HFFc6 (cell line): Measurements from ENCODE around the gene TBC1D2B. TPM values are rescaled to one million over a fixed set of nuclear protein-coding genes. Genes with fewer than 3 reads are reported as not detected.

Experiments used
- DNase-seq: peaks from one replicate; pipeline ENCODE4 v3.0.0-alpha.2; 2018
- H3K27ac Mint-ChIP-seq: 2 replicates; pipeline ENCODE4 v1.8.0; 2020; ENCODE audit warnings: mild to moderate bottlenecking, mixed read lengths
- H3K27me3 Mint-ChIP-seq: 2 replicates; pipeline ENCODE4 v1.8.0; 2021; ENCODE audit warnings: mild to moderate bottlenecking, moderate library complexity, mixed read lengths; ENCODE audit not compliant: insufficient read depth
- H3K36me3 Mint-ChIP-seq: 2 replicates; pipeline ENCODE4 v1.8.0; 2021; ENCODE audit warnings: low read depth, mixed read lengths
- H3K4me1 Mint-ChIP-seq: 2 replicates; pipeline ENCODE4 v1.8.0; 2020; ENCODE audit warnings: low read depth, mixed read lengths
- H3K4me3 Mint-ChIP-seq: 2 replicates; pipeline ENCODE4 v1.8.0; 2020; ENCODE audit warnings: mild to moderate bottlenecking, moderate library complexity, mixed read lengths
- H3K9me3 Mint-ChIP-seq: 2 replicates; pipeline ENCODE4 v1.8.0; 2020; ENCODE audit warnings: mild to moderate bottlenecking, mixed read lengths
- CTCF ChIP-seq: fragments of 200-600 bp; sonication (generic); IDR thresholded peaks from 2 replicates; pipeline ENCODE4 v1.5.0; 2021; ENCODE audit warnings: antibody characterized with exemption, mild to moderate bottlenecking
- total RNA-seq, 6 experiments: library from RNA; stranded (reverse); fragmentation: NEBNext Ultra II Directional; extraction: Animal tissue kit (Norgen Biotek cat#: 25700); gene quantifications; 2 replicates in 1 of 6; 3 replicates in 5 of 6; pipeline ENCODE4 v1.2.3, GENCODE V29; 2021

The TBC1D2B gene
- total RNA-seq, 6 experiments from 2014 or later: 34.1 to 42.5 (median 38.0) TPM

GRCh38 chr15:78054966-78055365 is 22.5 kb downstream of the TBC1D2B start:
- Mint-ChIP-seq H3K27me3 (no peaks in the 10 kb centered on the region; the same call in 1 of the 2 replicates), H3K4me1 (peaks cover 87% of the 10 kb centered on the region), H3K36me3 (peaks cover 20% of the 10 kb centered on the region), H3K4me3 (no peak overlapping the region), H3K9me3 (no peaks in the 10 kb centered on the region), H3K27ac (peak overlapping the region; percentile 47; the same call in 1 of the 2 replicates)
- DNase-seq: no peak
- no peak for TF ChIP-seq CTCF

GRCh38 chr15:78054518-78054917 is 23.0 kb downstream of the TBC1D2B start:
- DNase-seq: no peak
- no peak for TF ChIP-seq CTCF
- peaks cover 87% of the 10 kb centered on the region for H3K4me1 Mint-ChIP-seq
- H3K27ac Mint-ChIP-seq: no peak overlapping the region
- peaks cover 20% of the 10 kb centered on the region for H3K36me3 Mint-ChIP-seq
- H3K4me3 Mint-ChIP-seq: no peak overlapping the region
- no peaks in the 10 kb centered on the region for H3K9me3 Mint-ChIP-seq
- H3K27me3 Mint-ChIP-seq: no peaks in the 10 kb centered on the region; the same call in none of the 2 replicates

GRCh38 chr15:78052545-78052944 is 25.0 kb downstream of the TBC1D2B start:
- TF ChIP-seq CTCF: no peak
- Mint-ChIP-seq H3K9me3 (no peaks in the 10 kb centered on the region), H3K27me3 (no peaks in the 10 kb centered on the region; the same call in 1 of the 2 replicates), H3K4me3 (peak overlapping the region; percentile 36; the same call in 1 of the 2 replicates), H3K4me1 (peaks cover 87% of the 10 kb centered on the region), H3K36me3 (peaks cover 16% of the 10 kb centered on the region), H3K27ac (peak overlapping the region; percentile 87)
- no peak for DNase-seq

GRCh38 chr15:78052001-78052401 is 25.5 kb downstream of the TBC1D2B start:
- Mint-ChIP-seq H3K9me3 (no peaks in the 10 kb centered on the region), H3K4me1 (peaks cover 87% of the 10 kb centered on the region), H3K27ac (peak overlapping the region; percentile 87), H3K27me3 (no peaks in the 10 kb centered on the region; the same call in 1 of the 2 replicates), H3K4me3 (peak overlapping the region; percentile 36), H3K36me3 (peaks cover 16% of the 10 kb centered on the region)
- TF ChIP-seq CTCF: no peak
- no peak for DNase-seq

- Mint-ChIP-seq H3K9me3 (no peaks in the 10 kb centered on the region), H3K4me3 (peak overlapping the region; percentile 36; the same call in 1 of the 2 replicates), H3K27ac (peak overlapping the region; percentile 87), H3K4me1 (peaks cover 87% of the 10 kb centered on the region), H3K36me3 (peaks cover 16% of the 10 kb centered on the region), H3K27me3 (no peaks in the 10 kb centered on the region; the same call in 1 of the 2 replicates)
- no peak for DNase-seq
- no peak for TF ChIP-seq CTCF
Measured at GRCh38 chr15:78051596-78051995, 25.9 kb downstream of the TBC1D2B start.
